H1 (cell line): ENCODE measurements around the gene KRTAP20-4. TPM values are rescaled to one million over a fixed set of nuclear protein-coding genes. Genes with fewer than 3 reads are reported as not detected.

Experiments
- ATF3 ChIP-seq: IDR thresholded peaks from 2 replicates; pipeline ENCODE4 v1.6.1; 2011; ENCODE audit warnings: low read depth, mild to moderate bottlenecking, low read length; ENCODE audit not compliant: insufficient read depth
- CEBPB ChIP-seq: IDR thresholded peaks from 2 replicates; pipeline ENCODE4 v1.6.1; 2012; ENCODE audit warnings: low read depth, low read length
- CTCF ChIP-seq, 3 experiments: IDR thresholded peaks; 1 replicate in 2 of 3; 2 replicates in 1 of 3; pipeline versions ENCODE4 v1.5.1 to v1.6.1; 2011; ENCODE audit warnings: low read length in 3 of 3, mild to moderate bottlenecking in 3 of 3, inconsistent platforms in 2 of 3, low read depth in 1 of 3, moderate library complexity in 1 of 3; ENCODE audit not compliant: insufficient read depth in 1 of 3; ENCODE audit errors: control extremely low read depth in 1 of 3
- GABPA ChIP-seq: IDR thresholded peaks from 2 replicates; pipeline ENCODE4 v1.6.1; 2011; ENCODE audit warnings: mild to moderate bottlenecking, low read length, moderate library complexity, borderline replicate concordance; ENCODE audit not compliant: insufficient read depth
- RFX5 ChIP-seq: IDR thresholded peaks from 2 replicates; pipeline ENCODE4 v1.6.1; 2011; ENCODE audit warnings: low read depth, low read length, improper control_type of control experiment, borderline replicate concordance
- polyA plus RNA-seq, 7 experiments: library from polyadenylated mRNA; depleted of rRNA in 3 of 7; stranded (reverse) in 5 of 7; unstranded in 2 of 7; fragments of >200 nt in 5 of 7; fragments of 200-250 nt in 2 of 7; gene quantifications; 1 replicate in 5 of 7; 2 replicates in 1 of 7; 4 replicates in 1 of 7; pipeline versions ENCODE4 v1.2.1 to v1.2.3, GENCODE V29; 2011 to 2013; ENCODE audit warnings: missing spikeins in 2 of 7, mixed read lengths in 2 of 7
- total RNA-seq: library from RNA; stranded (reverse); fragmentation: NEBNext Ultra II Directional; extraction: Animal tissue kit (Norgen Biotek cat#: 25700); gene quantifications from 2 replicates; pipeline ENCODE4 v1.2.1, GENCODE V29; 2021

Gene KRTAP20-4
- total and polyA plus RNA-seq, 2 of the 8 experiments (the other 6 are each of a cell fraction or from before 2014, with no cell fraction given), result not detected

GRCh38 chr21:30628109-30628508 lies 7.7 kb downstream of the KRTAP20-4 start (continued):
- no peak for TF ChIP-seq CTCF (IDR thresholded peaks at IDR 0.05; ENCODE audit: control extremely low read depth in 1 of 3, insufficient read depth in 1 of 3, low read depth in 1 of 3, low read length in 3 of 3)
- no peak for TF ChIP-seq ATF3
- no peak for TF ChIP-seq CEBPB
- TF ChIP-seq GABPA, result no peak
- no peak for TF ChIP-seq RFX5
